ENCODE measurements around the gene KCNAB1.
A peak's percentile ranks its signal among the peaks of the same experiment; 100 is the strongest.

The KCNAB1 gene

GRCh38 chr3:156417559-156418132 lies 297.3 kb downstream of the KCNAB1 start:
- Mint-ChIP-seq H3K27me3 (no peaks in the 10 kb centered on the region), H3K4me1 (no peaks in the 10 kb centered on the region), H3K4me3 (no peak overlapping the region), H3K27ac (no peak overlapping the region), H3K9me3 (no peaks in the 10 kb centered on the region)
- DNase-seq, result no peak
- ATAC-seq, result no peak

- Mint-ChIP-seq H3K4me3 (no peak overlapping the region), H3K9me3 (no peaks in the 10 kb centered on the region), H3K27ac (no peak overlapping the region), H3K27me3 (no peaks in the 10 kb centered on the region), H3K4me1 (no peaks in the 10 kb centered on the region)
- no peak for DNase-seq
- ATAC-seq, result no peak
Measured at GRCh38 chr3:156418428-156418827, 298.1 kb downstream of the KCNAB1 start.

GRCh38 chr3:156421534-156421933 lies 301.2 kb downstream of the KCNAB1 start:
- no peak for ATAC-seq
- DNase-seq, result no peak
- no peak overlapping the region for H3K27ac Mint-ChIP-seq
- H3K9me3 Mint-ChIP-seq, result no peaks in the 10 kb centered on the region
- H3K4me1 Mint-ChIP-seq, result no peaks in the 10 kb centered on the region
- no peak overlapping the region for H3K4me3 Mint-ChIP-seq
- H3K27me3 Mint-ChIP-seq, result no peaks in the 10 kb centered on the region

- Mint-ChIP-seq H3K9me3 (no peaks in the 10 kb centered on the region), H3K27ac (no peak overlapping the region), H3K4me3 (no peak overlapping the region), H3K27me3 (no peaks in the 10 kb centered on the region), H3K4me1 (no peaks in the 10 kb centered on the region)
- DNase-seq, result no peak
- ATAC-seq, result no peak
Measured at GRCh38 chr3:156424758-156425157, 304.4 kb downstream of the KCNAB1 start.

- no peak overlapping the region for H3K27ac Mint-ChIP-seq
- no peak for ATAC-seq
- DNase-seq, result no peak
- no peak overlapping the region for H3K4me3 Mint-ChIP-seq
- no peaks in the 10 kb centered on the region for H3K9me3 Mint-ChIP-seq
- no peaks in the 10 kb centered on the region for H3K27me3 Mint-ChIP-seq
- no peaks in the 10 kb centered on the region for H3K4me1 Mint-ChIP-seq
Measured at GRCh38 chr3:156425651-156426050, 305.3 kb downstream of the KCNAB1 start.

- Mint-ChIP-seq H3K27me3 (peaks cover 9% of the 10 kb centered on the region), H3K27ac (no peak overlapping the region), H3K9me3 (no peaks in the 10 kb centered on the region), H3K4me1 (no peaks in the 10 kb centered on the region), H3K4me3 (no peak overlapping the region)
- ATAC-seq (no peak), DNase-seq (no peak)
Measured at GRCh38 chr3:156429125-156429524, 308.7 kb downstream of the KCNAB1 start.

GRCh38 chr3:156431334-156432124 lies 311.2 kb downstream of the KCNAB1 start:
- DNase-seq, result no peak
- Mint-ChIP-seq H3K27me3 (peaks cover 22% of the 10 kb centered on the region), H3K9me3 (no peaks in the 10 kb centered on the region), H3K4me3 (no peak overlapping the region), H3K27ac (no peak overlapping the region), H3K4me1 (no peaks in the 10 kb centered on the region)
- no peak for ATAC-seq

- H3K27me3 Mint-ChIP-seq, result peaks cover 22% of the 10 kb centered on the region
- DNase-seq (no peak), ATAC-seq (no peak)
- no peak overlapping the region for H3K4me3 Mint-ChIP-seq
- H3K27ac Mint-ChIP-seq, result no peak overlapping the region
- no peaks in the 10 kb centered on the region for H3K9me3 Mint-ChIP-seq
- H3K4me1 Mint-ChIP-seq, result no peaks in the 10 kb centered on the region
Measured at GRCh38 chr3:156432563-156432962, 312.2 kb downstream of the KCNAB1 start.

GRCh38 chr3:156433138-156433537 lies 312.8 kb downstream of the KCNAB1 start:
- H3K4me3 Mint-ChIP-seq, result no peak overlapping the region
- no peak overlapping the region for H3K27ac Mint-ChIP-seq
- DNase-seq, result no peak
- ATAC-seq, result no peak
- H3K4me1 Mint-ChIP-seq, result no peaks in the 10 kb centered on the region
- H3K9me3 Mint-ChIP-seq, result no peaks in the 10 kb centered on the region
- peaks cover 22% of the 10 kb centered on the region for H3K27me3 Mint-ChIP-seq

- ATAC-seq, result no peak
- Mint-ChIP-seq H3K4me3 (no peak overlapping the region), H3K27me3 (peaks cover 22% of the 10 kb centered on the region), H3K4me1 (no peaks in the 10 kb centered on the region), H3K27ac (no peak overlapping the region), H3K9me3 (no peaks in the 10 kb centered on the region)
- no peak for DNase-seq
Measured at GRCh38 chr3:156433910-156434309, 313.5 kb downstream of the KCNAB1 start.

- Mint-ChIP-seq H3K9me3 (no peaks in the 10 kb centered on the region), H3K27ac (no peak overlapping the region), H3K4me3 (no peak overlapping the region), H3K27me3 (peaks cover 28% of the 10 kb centered on the region), H3K4me1 (no peaks in the 10 kb centered on the region)
- no peak for DNase-seq
- no peak for ATAC-seq
Measured at GRCh38 chr3:156434921-156435320, 314.5 kb downstream of the KCNAB1 start.

GRCh38 chr3:156443079-156443478 lies 322.7 kb downstream of the KCNAB1 start:
- H3K27me3 Mint-ChIP-seq, result peaks cover 5% of the 10 kb centered on the region
- ATAC-seq (no peak), DNase-seq (no peak)

GRCh38 chr3:156445117-156446090 lies 325.0 kb downstream of the KCNAB1 start:
- no peaks in the 10 kb centered on the region for H3K4me1 Mint-ChIP-seq
- H3K4me3 Mint-ChIP-seq, result no peak overlapping the region
- DNase-seq, result no peak
- H3K27ac Mint-ChIP-seq, result no peak overlapping the region
- ATAC-seq, result no peak
- H3K27me3 Mint-ChIP-seq, result no peaks in the 10 kb centered on the region
- no peaks in the 10 kb centered on the region for H3K9me3 Mint-ChIP-seq

More at GRCh38 chr3:156443079-156443478, 322.7 kb downstream of the KCNAB1 start:
- H3K27ac Mint-ChIP-seq, result no peak overlapping the region
- no peaks in the 10 kb centered on the region for H3K9me3 Mint-ChIP-seq
- H3K4me1 Mint-ChIP-seq, result no peaks in the 10 kb centered on the region
- H3K4me3 Mint-ChIP-seq, result no peak overlapping the region

GRCh38 chr3:156448300-156448699 lies 327.9 kb downstream of the KCNAB1 start:
- Mint-ChIP-seq H3K4me1 (no peaks in the 10 kb centered on the region), H3K4me3 (no peak overlapping the region), H3K27ac (no peak overlapping the region), H3K9me3 (no peaks in the 10 kb centered on the region), H3K27me3 (no peaks in the 10 kb centered on the region)
- ATAC-seq, result peak; percentile 64
- peak in 1 of 2 donors; percentile 7 for DNase-seq

- Mint-ChIP-seq H3K27ac (no peak overlapping the region), H3K4me3 (no peak overlapping the region), H3K4me1 (no peaks in the 10 kb centered on the region), H3K9me3 (no peaks in the 10 kb centered on the region), H3K27me3 (no peaks in the 10 kb centered on the region)
- ATAC-seq (peak; percentile 63), DNase-seq (no peak)
Measured at GRCh38 chr3:156449710-156450574, 329.6 kb downstream of the KCNAB1 start.

Data from stimulated activated naive CD8-positive, alpha-beta T cell treated with anti-CD3 and anti-CD28 coated beads, Interleukin-15, amount 100 ng/mL, for 72 hours (primary cell).